GF-D8 (cell line): Measurements from ENCODE around the gene CELA3A.
"Not testable (repeated sequence)": the region's sequence is repeated elsewhere in the genome, so short reads cannot be mapped to it uniquely, and the experiment has no call there.

Experiments used
- DNase-seq: peaks from one replicate; lab custom pipeline; 2025; lab: John Stamatoyannopoulos, UW

Gene CELA3A

GRCh38 chr1:22001409-22001808 lies at the start of gene CELA3A:
Gene CELA3A (plus strand): TSS chr1:22001657. CDS start chr1:22001675, 18 bp downstream.
- no peak for DNase-seq

- DNase-seq = no peak
These were observed 48.5 kb upstream of the CELA3A start for GRCh38 chr1:21952786-21953520.

- DNase-seq = no peak
These were observed 46.4 kb upstream of the CELA3A start for GRCh38 chr1:21955058-21955457.

- no peak for DNase-seq
These were observed 45.8 kb upstream of the CELA3A start for GRCh38 chr1:21955501-21956281.

GRCh38 chr1:21956720-21957552 lies 44.5 kb upstream of the CELA3A start:
- no peak for DNase-seq

GRCh38 chr1:21961337-21961736 lies 40.1 kb upstream of the CELA3A start:
- DNase-seq = no peak

- no peak for DNase-seq
These were observed 39.7 kb upstream of the CELA3A start for GRCh38 chr1:21961799-21962198.

- DNase-seq = no peak
These were observed 37.8 kb upstream of the CELA3A start for GRCh38 chr1:21963477-21964217.

- no peak for DNase-seq
These were observed 35.0 kb upstream of the CELA3A start for GRCh38 chr1:21966247-21967000.

- not testable (repeated sequence) for DNase-seq
These were observed 34.2 kb upstream of the CELA3A start for GRCh38 chr1:21967216-21967615.

- not testable (repeated sequence) for DNase-seq
These were observed 32.4 kb upstream of the CELA3A start for GRCh38 chr1:21969066-21969465.

GRCh38 chr1:21970523-21970922 lies 30.9 kb upstream of the CELA3A start:
- not testable (repeated sequence) for DNase-seq

GRCh38 chr1:21972973-21973441 lies 28.4 kb upstream of the CELA3A start:
- not testable (repeated sequence) for DNase-seq

GRCh38 chr1:21973948-21974347 lies 27.5 kb upstream of the CELA3A start:
- not testable (repeated sequence) for DNase-seq

GRCh38 chr1:21974699-21975098 lies 26.8 kb upstream of the CELA3A start:
- not testable (repeated sequence) for DNase-seq

GRCh38 chr1:21975296-21975695 lies 26.2 kb upstream of the CELA3A start:
- DNase-seq = not testable (repeated sequence)

- not testable (repeated sequence) for DNase-seq
These were observed 24.7 kb upstream of the CELA3A start, which contains the start of gene CELA3B for GRCh38 chr1:21976703-21977239. Gene CELA3B (plus strand): TSS chr1:21977022. CDS start chr1:21977040, 18 bp downstream.

- not testable (repeated sequence) for DNase-seq
These were observed 23.2 kb upstream of the CELA3A start for GRCh38 chr1:21978209-21978608.

GRCh38 chr1:21980515-21981220 lies 20.8 kb upstream of the CELA3A start:
- DNase-seq = not testable (repeated sequence)

GRCh38 chr1:21981253-21981652 lies 20.2 kb upstream of the CELA3A start:
- DNase-seq = not testable (repeated sequence)
